ENCODE measurements around the gene ATG9B.

DNA sequence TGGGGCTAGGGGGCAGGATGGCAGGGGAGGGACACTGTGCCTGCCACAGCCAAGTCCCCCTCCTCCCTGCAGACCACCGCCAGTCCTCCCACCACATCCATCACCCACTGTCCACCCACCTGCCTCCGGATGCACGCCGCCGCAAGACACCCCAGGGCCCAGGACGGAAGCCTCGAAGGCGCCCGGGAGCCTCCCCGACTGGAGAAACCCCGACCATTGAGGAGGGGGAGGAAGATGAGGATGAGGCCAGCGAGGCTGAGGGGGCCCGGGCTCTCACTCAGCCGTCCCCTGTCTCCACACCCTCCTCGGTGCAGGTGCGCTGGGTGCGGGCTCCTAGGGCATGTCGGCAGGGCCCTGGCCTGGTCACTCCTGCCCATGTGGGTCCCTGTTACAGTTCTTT lies 40.2 kb upstream of the ATG9B start:
- TF ChIP-seq CTCF (IDR thresholded peaks at IDR 0.05; ENCODE audit: insufficient read depth, low read length) (no peak), POLR2AphosphoS5 (IDR thresholded peaks at IDR 0.05; ENCODE audit: low read depth) (no peak)

Measured in HL-60 (cell line).